Ovary (tissue), 3 donors: ENCODE results near the gene RBM20.

Experiments used
- EP300 ChIP-seq: sonication (generic); formaldehyde crosslinking; IDR thresholded peaks from one replicate; pipeline ENCODE4 v1.6.1; 2017; ENCODE audit warnings: antibody characterized with exemption
- POLR2A ChIP-seq: fragments of 450-650 bp; IDR thresholded peaks from one replicate; pipeline ENCODE4 v1.6.1; 2017; ENCODE audit warnings: antibody characterized with exemption, mild to moderate bottlenecking, moderate library complexity
- TF ChIP-seq, protein P1 (sequence below), 3 donors: fragments of 450-650 bp in 2 of 3; fragments of 200-600 bp in 1 of 3; IDR thresholded peaks; one replicate each; pipeline versions ENCODE4 v1.5.1 to v1.8.0; 2016 to 2022; ENCODE audit warnings: antibody characterized with exemption in 3 of 3, mild to moderate bottlenecking in 1 of 3
- donor health status: DM: no; HTN: no; CAD: no.

DNA sequence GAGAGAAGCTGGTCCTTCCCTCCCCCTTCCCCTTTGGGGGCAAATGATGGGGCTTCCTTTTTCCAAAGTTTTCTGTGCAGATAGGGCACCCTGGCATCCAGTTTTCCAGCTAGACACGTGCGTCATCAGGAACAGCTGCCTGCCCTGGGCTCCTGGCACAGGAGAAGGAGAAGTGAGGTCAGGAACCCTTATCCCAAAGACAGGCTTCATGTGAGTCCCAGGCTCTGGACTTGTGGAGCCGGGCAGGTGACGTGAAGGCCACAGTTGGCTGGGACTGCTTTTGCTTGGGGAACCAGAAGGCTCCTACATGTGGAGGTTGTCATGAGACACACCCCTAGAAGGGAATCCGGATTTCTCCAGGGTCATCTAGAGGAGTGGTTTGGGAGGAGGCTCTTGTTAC lies 66.5 kb downstream of the RBM20 start:
- TF ChIP-seq, protein P1, sequence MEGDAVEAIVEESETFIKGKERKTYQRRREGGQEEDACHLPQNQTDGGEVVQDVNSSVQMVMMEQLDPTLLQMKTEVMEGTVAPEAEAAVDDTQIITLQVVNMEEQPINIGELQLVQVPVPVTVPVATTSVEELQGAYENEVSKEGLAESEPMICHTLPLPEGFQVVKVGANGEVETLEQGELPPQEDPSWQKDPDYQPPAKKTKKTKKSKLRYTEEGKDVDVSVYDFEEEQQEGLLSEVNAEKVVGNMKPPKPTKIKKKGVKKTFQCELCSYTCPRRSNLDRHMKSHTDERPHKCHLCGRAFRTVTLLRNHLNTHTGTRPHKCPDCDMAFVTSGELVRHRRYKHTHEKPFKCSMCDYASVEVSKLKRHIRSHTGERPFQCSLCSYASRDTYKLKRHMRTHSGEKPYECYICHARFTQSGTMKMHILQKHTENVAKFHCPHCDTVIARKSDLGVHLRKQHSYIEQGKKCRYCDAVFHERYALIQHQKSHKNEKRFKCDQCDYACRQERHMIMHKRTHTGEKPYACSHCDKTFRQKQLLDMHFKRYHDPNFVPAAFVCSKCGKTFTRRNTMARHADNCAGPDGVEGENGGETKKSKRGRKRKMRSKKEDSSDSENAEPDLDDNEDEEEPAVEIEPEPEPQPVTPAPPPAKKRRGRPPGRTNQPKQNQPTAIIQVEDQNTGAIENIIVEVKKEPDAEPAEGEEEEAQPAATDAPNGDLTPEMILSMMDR (IDR thresholded peaks at IDR 0.05) = no peak
- TF ChIP-seq POLR2A (no peak), EP300 (no peak)
